GM18526 (cell line): ENCODE results near the gene SEC11A.

Source experiments
- POLR2A ChIP-seq: IDR thresholded peaks from 3 replicates; pipeline ENCODE4 v1.6.1; 2011; ENCODE audit not compliant: insufficient read length; ENCODE audit errors: extremely low read depth

SEC11A gene

GRCh38 chr15:84703808-84704207 is 12.1 kb downstream of the SEC11A start:
- no peak for TF ChIP-seq POLR2A

- TF ChIP-seq POLR2A = no peak
Measured at GRCh38 chr15:84702961-84703482, 12.9 kb downstream of the SEC11A start.

- TF ChIP-seq POLR2A = no peak
Measured at GRCh38 chr15:84699538-84700191, 16.3 kb downstream of the SEC11A start.

GRCh38 chr15:84697236-84697990 is 18.5 kb downstream of the SEC11A start:
- no peak for TF ChIP-seq POLR2A

GRCh38 chr15:84696757-84697156 is 19.2 kb downstream of the SEC11A start:
- no peak for TF ChIP-seq POLR2A

GRCh38 chr15:84690342-84690741 is 25.6 kb downstream of the SEC11A start:
- TF ChIP-seq POLR2A = no peak

GRCh38 chr15:84689858-84690257 is 26.1 kb downstream of the SEC11A start:
- no peak for TF ChIP-seq POLR2A

- TF ChIP-seq POLR2A = no peak
Measured at GRCh38 chr15:84685304-84685703, 30.6 kb downstream of the SEC11A start.

GRCh38 chr15:84684092-84684491 is 31.8 kb downstream of the SEC11A start:
- no peak for TF ChIP-seq POLR2A

- no peak for TF ChIP-seq POLR2A
Measured at GRCh38 chr15:84681831-84682230, 34.1 kb downstream of the SEC11A start.

- TF ChIP-seq POLR2A = no peak
Measured at GRCh38 chr15:84671211-84671610, 44.7 kb downstream of the SEC11A start.

GRCh38 chr15:84669726-84670125 is 46.2 kb downstream of the SEC11A start:
- TF ChIP-seq POLR2A = no peak

- TF ChIP-seq POLR2A = no peak
Measured at GRCh38 chr15:84668221-84668982, 47.5 kb downstream of the SEC11A start.

GRCh38 chr15:84666373-84666772 is 49.6 kb downstream of the SEC11A start:
- TF ChIP-seq POLR2A = no peak

GRCh38 chr15:84661001-84661400 is 54.9 kb downstream of the SEC11A start:
- no peak for TF ChIP-seq POLR2A
